NT2/D1 (cell line): ENCODE measurements around the gene MKNK1.

Experiments
- SUZ12 ChIP-seq: IDR thresholded peaks from 2 replicates; pipeline ENCODE4 v1.6.1; 2011; ENCODE audit not compliant: insufficient read length, insufficient read depth; ENCODE audit errors: extremely low read depth
- YY1 ChIP-seq: IDR thresholded peaks from 2 replicates; pipeline ENCODE4 v1.6.1; 2011; ENCODE audit not compliant: insufficient read length, insufficient read depth
- ZNF274 ChIP-seq: IDR thresholded peaks from 2 replicates; pipeline ENCODE4 v1.6.1; 2011; ENCODE audit warnings: mild to moderate bottlenecking, low read depth, low read length

- TF ChIP-seq YY1 (no peak), SUZ12 (no peak), ZNF274 (no peak)
Observed at GRCh38 chr1:46611691-46612221, 7.7 kb upstream of the MKNK1 start.
